T-helper 2 cell (primary cell): ENCODE measurements around the gene ZNF446.
"Not testable (repeated sequence)": the region's sequence is repeated elsewhere in the genome, so short reads cannot be mapped to it uniquely, and the experiment has no call there.

Experiments
- DNase-seq, 5 experiments: peaks; one replicate each; pipeline versions ENCODE4 v3.0.0 to v3.0.0-alpha.2; 2012 to 2022

The ZNF446 gene

GRCh38 chr19:58470837-58471543, 5.2 kb upstream of the ZNF446 start:
- DNase-seq, result not testable (repeated sequence)

GRCh38 chr19:58471736-58472135, 4.4 kb upstream of the ZNF446 start:
- no peak for DNase-seq

GRCh38 chr19:58473775-58474174, 2.4 kb upstream of the ZNF446 start:
- no peak for DNase-seq

GRCh38 chr19:58474291-58474996, 1.7 kb upstream of the ZNF446 start:
- no peak for DNase-seq

GRCh38 chr19:58474997-58475713, 997 bp upstream of the ZNF446 start:
- DNase-seq, result no peak

- no peak for DNase-seq
Observed at GRCh38 chr19:58476498-58477015, 405 bp downstream of the ZNF446 start.

GRCh38 chr19:58477130-58477529, 978 bp downstream of the ZNF446 start:
- no peak for DNase-seq

- DNase-seq, result no peak
Observed at GRCh38 chr19:58477871-58478270, 1.7 kb downstream of the ZNF446 start.

- no peak for DNase-seq
Observed at GRCh38 chr19:58479303-58479702, 3.2 kb downstream of the ZNF446 start.

GRCh38 chr19:58479736-58480480, 3.8 kb downstream of the ZNF446 start:
- DNase-seq, result no peak

GRCh38 chr19:58480481-58480830, 4.3 kb downstream of the ZNF446 start:
- DNase-seq, result no peak

GRCh38 chr19:58480831-58481230, 4.7 kb downstream of the ZNF446 start:
- DNase-seq, result no peak

GRCh38 chr19:58482372-58482771, 6.2 kb downstream of the ZNF446 start:
- no peak for DNase-seq

GRCh38 chr19:58483776-58484175, 7.6 kb downstream of the ZNF446 start:
- no peak for DNase-seq

- DNase-seq, result peak in 1 of 5 experiments; percentile 34
Observed at GRCh38 chr19:58484349-58484748, 8.2 kb downstream of the ZNF446 start.

GRCh38 chr19:58491393-58491792, 15.2 kb downstream of the ZNF446 start:
- DNase-seq, result no peak

- no peak for DNase-seq
Observed at GRCh38 chr19:58492265-58492664, 16.1 kb downstream of the ZNF446 start.

- no peak for DNase-seq
Observed at GRCh38 chr19:58497634-58498170, 21.6 kb downstream of the ZNF446 start.

GRCh38 chr19:58498316-58499020, 22.3 kb downstream of the ZNF446 start:
- no peak for DNase-seq

- DNase-seq, result peak; percentile 86 to 98 (median 91)
Observed at GRCh38 chr19:58499021-58499927, 23.1 kb downstream of the ZNF446 start.

- DNase-seq, result no peak
Observed at GRCh38 chr19:58500242-58500641, 24.1 kb downstream of the ZNF446 start.
